ENCODE data around the gene TLCD3B. TPM values are rescaled to one million over a fixed set of nuclear protein-coding genes. Genes with fewer than 3 reads are reported as not detected.

TLCD3B gene
- total and polyA plus RNA-seq, 5 donors from 2014 or later: not detected

DNA sequence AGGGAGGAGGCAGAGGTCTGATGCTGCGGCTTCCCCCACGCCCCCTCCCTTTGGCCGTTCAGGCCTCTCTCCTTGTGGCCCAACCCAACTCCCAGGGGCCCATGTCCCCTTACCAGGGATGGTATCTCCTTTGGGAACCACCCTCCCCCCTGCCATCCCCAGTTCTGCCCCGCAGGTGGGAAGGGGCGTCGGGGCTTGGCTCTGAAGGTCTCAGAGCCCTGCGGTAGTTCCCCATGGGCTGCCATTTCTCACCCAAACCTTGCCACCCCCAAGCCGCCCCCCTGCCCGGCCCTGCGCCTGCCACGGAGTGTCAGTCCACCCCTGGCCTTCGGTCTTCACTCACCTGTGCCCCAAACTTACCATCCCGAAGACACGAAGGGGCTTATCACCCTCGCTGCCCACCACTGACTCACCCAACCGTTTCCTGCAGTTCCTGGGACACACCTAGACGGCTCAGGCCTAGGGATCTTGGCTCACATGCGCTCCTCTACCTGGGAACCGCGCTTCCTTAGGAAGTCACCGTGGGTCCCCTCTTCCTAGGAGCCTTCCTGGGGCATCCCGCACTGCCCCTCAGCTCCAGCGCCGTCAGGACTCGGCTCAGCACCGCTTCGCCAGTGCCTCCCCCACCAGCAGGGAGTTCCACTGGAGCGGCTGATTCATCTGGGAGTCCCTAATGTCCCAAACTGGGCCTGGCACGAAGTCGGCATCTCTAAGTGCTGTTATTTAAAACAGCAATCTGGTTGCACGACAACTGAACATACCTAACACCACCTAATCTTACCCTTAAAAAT, 19.2 kb downstream of the TLCD3B start:
- H3K36me3 Mint-ChIP-seq: no peaks in the 10 kb centered on the region
- no peak overlapping the region for H3K4me3 ChIP-seq (ENCODE audit: low read depth, low read length)
- peaks cover 34% of the 10 kb centered on the region for H3K27me3 Mint-ChIP-seq
- ATAC-seq (ENCODE audit: low read depth in 2 of 2) (no peak), DNase-seq (no peak)
- peaks cover 14% of the 10 kb centered on the region for H3K4me1 ChIP-seq (ENCODE audit: control insufficient read depth, insufficient read depth, low read length, poor library complexity, severe bottlenecking)
- peaks cover 0 to 1% (median 0%) of the 10 kb centered on the region in 7 donors for H3K9me3 Mint-ChIP-seq
- H3K27ac ChIP-seq (ENCODE audit: insufficient read depth, low read length, poor library complexity, severe bottlenecking): no peak overlapping the region
- H3K4me1 Mint-ChIP-seq: peaks cover 0 to 11% (median 4%) of the 10 kb centered on the region in 4 donors
- no peaks in the 10 kb centered on the region for H3K27me3 ChIP-seq (ENCODE audit: control insufficient read depth, insufficient read depth, low read length)
- peak overlapping the region in 3 of 4 donors; percentile 81 to 91 (median 90) for H3K4me3 Mint-ChIP-seq
- peak overlapping the region in 1 of 3 donors; percentile 36 for H3K27ac Mint-ChIP-seq
- H3K36me3 ChIP-seq (ENCODE audit: control insufficient read depth, insufficient read depth, low read length): no peaks in the 10 kb centered on the region
- H3K9me3 ChIP-seq (ENCODE audit: control insufficient read depth in 2 of 2, low read length in 2 of 2): no peaks in the 10 kb centered on the region

DNA sequence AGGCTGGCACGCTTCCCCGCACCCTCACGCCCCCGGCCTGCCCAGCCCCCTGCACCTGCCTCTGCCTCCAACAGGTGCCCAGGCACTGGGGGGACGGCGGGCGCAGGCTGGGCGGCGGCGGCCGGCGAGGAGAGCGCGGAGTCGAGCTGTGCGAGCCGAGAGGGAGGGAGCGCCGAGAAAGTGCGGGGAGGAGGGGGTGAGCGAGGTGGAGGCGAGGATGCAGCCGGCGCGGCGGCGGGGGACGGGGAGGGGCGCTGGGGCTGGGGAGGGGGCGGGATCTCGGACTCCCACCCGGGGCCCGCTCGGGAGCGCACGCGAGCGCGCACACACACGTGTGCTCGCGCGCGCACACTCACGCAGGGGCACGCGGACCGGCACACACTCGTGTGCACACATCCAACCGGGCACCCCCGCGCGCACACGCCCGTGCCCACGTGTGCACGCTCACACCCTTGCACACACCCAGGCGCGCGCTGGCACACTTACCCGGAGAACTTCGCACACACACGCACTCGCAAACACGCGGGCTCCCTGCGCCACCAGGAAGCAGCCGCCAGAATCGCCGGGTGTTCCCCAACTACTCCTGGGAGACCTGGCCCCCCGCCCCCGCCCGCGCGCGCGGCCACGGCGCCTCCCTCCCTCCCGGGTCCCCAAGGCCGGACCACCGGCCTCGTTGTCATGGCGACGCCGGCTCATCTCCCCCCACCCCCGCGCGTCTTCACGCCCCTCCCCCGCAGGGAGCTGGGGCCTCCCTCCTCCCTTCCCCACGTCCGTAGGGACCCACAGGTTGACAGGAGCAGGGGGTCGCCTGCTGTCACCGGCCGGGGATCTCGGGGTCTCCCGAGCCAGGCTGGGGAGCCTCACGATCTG, 20.0 kb downstream of the TLCD3B start, which contains the start of gene DOC2A:
Gene DOC2A (minus strand): TSS at position 184 of the 870 bp plus-strand sequence. CDS start 805 bp downstream, outside the sequence.
- H3K4me1 ChIP-seq (ENCODE audit: control insufficient read depth, insufficient read depth, low read length, poor library complexity, severe bottlenecking): peaks cover 14% of the 10 kb centered on the region
- H3K4me3 ChIP-seq (ENCODE audit: low read depth, low read length): no peak within 1 kb of the TSS
- Mint-ChIP-seq H3K27ac (peak within 1 kb of the TSS in 2 of 3 donors; percentile 20 to 36), H3K4me3 (peak within 1 kb of the TSS; percentile 61 to 91 (median 86)), H3K9me3 (peaks cover 0 to 1% (median 0%) of the 10 kb centered on the region in 7 donors), H3K4me1 (peaks cover 0 to 11% (median 4%) of the 10 kb centered on the region in 4 donors), H3K27me3 (peaks cover 29% of the 10 kb centered on the region), H3K36me3 (no peaks in the 10 kb centered on the region)
- no peak within 1 kb of the TSS for H3K27ac ChIP-seq (ENCODE audit: insufficient read depth, low read length, poor library complexity, severe bottlenecking)
- ATAC-seq (ENCODE audit: low read depth in 2 of 2) (peak; percentile 29 to 35), DNase-seq (peak in 2 of 3 donors; percentile 26 to 30)
- no peaks in the 10 kb centered on the region for H3K9me3 ChIP-seq (ENCODE audit: control insufficient read depth in 2 of 2, low read length in 2 of 2)
- H3K27me3 ChIP-seq (ENCODE audit: control insufficient read depth, insufficient read depth, low read length): no peaks in the 10 kb centered on the region
- no peaks in the 10 kb centered on the region for H3K36me3 ChIP-seq (ENCODE audit: control insufficient read depth, insufficient read depth, low read length)

DNA sequence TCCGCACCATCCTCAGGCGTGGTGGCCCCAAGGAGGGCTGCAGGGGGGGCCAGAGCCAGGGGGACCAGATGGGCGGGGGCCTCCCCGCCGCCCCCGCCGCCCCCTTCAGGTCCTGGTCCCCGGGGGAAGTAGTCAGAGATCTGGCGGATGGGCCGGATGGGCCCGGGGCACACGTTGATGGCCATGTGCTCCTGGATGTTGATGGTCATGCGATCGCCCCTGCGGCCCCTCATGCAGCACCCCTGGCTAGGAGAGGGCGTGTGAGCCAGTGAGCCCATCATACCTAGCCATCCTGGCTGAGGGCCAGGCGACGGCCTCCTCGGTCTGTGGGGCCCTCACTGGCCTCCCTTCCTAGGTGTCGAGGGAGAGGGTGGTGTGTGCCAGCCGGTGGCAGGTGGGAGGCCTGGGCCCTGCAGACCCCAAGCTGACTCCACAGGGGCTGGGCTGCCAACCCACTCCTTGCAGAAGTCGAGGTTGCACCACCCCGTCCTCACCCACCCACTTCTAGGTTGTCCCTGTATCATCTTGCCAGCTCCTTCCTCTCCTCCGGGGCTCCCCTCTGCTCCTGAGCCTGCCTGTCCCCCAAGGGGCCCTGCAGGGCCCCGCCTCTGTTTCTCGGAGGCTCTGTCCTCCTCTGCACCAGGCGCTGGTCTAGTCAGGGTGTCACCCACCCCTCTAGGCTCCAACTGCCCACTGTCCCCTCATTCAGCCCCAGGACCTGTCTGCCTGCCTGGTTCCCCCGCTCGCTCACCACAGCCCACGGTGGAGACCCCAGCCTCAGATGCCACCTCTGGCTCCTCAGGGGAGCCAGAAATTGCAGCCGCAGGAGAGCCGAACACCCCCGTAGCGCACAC, 20.9 kb downstream of the TLCD3B start:
- Mint-ChIP-seq H3K27ac (peak overlapping the region in 1 of 3 donors; percentile 20), H3K36me3 (no peaks in the 10 kb centered on the region), H3K9me3 (peaks cover 0 to 1% (median 0%) of the 10 kb centered on the region in 7 donors), H3K4me1 (peaks cover 0 to 11% (median 4%) of the 10 kb centered on the region in 4 donors), H3K4me3 (peak overlapping the region; percentile 43 to 77 (median 64)), H3K27me3 (peaks cover 24% of the 10 kb centered on the region)
- Histone ChIP-seq H3K27ac (ENCODE audit: insufficient read depth, low read length, poor library complexity, severe bottlenecking) (no peak overlapping the region), H3K9me3 (ENCODE audit: control insufficient read depth in 2 of 2, low read length in 2 of 2) (no peaks in the 10 kb centered on the region), H3K27me3 (ENCODE audit: control insufficient read depth, insufficient read depth, low read length) (no peaks in the 10 kb centered on the region), H3K4me3 (ENCODE audit: low read depth, low read length) (no peak overlapping the region), H3K36me3 (ENCODE audit: control insufficient read depth, insufficient read depth, low read length) (no peaks in the 10 kb centered on the region), H3K4me1 (ENCODE audit: control insufficient read depth, insufficient read depth, low read length, poor library complexity, severe bottlenecking) (peaks cover 14% of the 10 kb centered on the region)
- no peak for DNase-seq
- no peak for ATAC-seq (ENCODE audit: low read depth in 2 of 2)

DNA sequence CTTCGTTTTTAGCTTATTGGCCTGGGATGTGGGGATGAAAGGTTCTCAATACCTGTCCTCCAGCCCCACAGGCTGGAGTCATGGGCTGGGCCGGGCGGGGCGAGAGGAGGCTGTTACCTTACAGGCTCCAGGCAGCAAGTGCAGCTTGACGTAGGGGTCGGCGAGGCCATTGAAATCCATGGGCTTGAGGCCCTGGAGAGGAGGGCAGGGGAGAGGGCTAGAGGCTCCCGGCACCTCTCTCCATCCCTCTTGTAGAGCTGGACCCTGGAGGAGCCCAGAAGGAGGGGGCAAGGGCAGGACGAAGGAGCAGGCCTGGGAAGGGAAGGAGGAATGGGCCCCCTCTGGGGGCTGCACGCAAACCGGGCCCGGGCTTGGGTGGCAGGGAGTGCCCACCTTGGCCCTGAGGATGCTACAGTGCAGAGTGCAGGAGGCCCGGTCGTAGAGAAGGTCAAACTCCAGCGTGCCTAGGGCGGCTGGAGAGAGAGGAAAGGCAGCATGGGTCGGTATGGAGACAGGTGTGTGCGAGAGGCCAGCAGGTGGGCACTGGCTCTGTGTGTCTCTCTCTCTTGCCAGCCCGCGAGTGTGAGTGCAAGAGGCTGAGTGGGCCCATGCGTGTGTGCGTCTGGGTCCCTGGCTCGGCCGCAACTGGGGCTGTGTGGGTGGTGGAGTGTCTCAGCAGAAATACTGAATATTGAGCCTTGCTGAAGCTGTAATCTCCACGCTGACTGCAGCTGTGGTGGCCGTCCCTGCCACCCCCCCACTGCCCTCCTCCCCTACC, 21.8 kb downstream of the TLCD3B start:
- Mint-ChIP-seq H3K4me1 (peaks cover 0 to 12% (median 4%) of the 10 kb centered on the region in 4 donors), H3K36me3 (no peaks in the 10 kb centered on the region), H3K9me3 (no peaks in the 10 kb centered on the region), H3K4me3 (peak overlapping the region in 2 of 4 donors; percentile 29 to 74), H3K27ac (peak overlapping the region in 1 of 3 donors; percentile 86), H3K27me3 (peaks cover 24% of the 10 kb centered on the region)
- peaks cover 14% of the 10 kb centered on the region for H3K4me1 ChIP-seq (ENCODE audit: control insufficient read depth, insufficient read depth, low read length, poor library complexity, severe bottlenecking)
- H3K4me3 ChIP-seq (ENCODE audit: low read depth, low read length): no peak overlapping the region
- no peaks in the 10 kb centered on the region for H3K36me3 ChIP-seq (ENCODE audit: control insufficient read depth, insufficient read depth, low read length)
- DNase-seq: no peak
- no peak overlapping the region for H3K27ac ChIP-seq (ENCODE audit: insufficient read depth, low read length, poor library complexity, severe bottlenecking)
- ATAC-seq (ENCODE audit: low read depth in 2 of 2): no peak
- no peaks in the 10 kb centered on the region for H3K9me3 ChIP-seq (ENCODE audit: control insufficient read depth in 2 of 2, low read length in 2 of 2)
- H3K27me3 ChIP-seq (ENCODE audit: control insufficient read depth, insufficient read depth, low read length): no peaks in the 10 kb centered on the region

DNA sequence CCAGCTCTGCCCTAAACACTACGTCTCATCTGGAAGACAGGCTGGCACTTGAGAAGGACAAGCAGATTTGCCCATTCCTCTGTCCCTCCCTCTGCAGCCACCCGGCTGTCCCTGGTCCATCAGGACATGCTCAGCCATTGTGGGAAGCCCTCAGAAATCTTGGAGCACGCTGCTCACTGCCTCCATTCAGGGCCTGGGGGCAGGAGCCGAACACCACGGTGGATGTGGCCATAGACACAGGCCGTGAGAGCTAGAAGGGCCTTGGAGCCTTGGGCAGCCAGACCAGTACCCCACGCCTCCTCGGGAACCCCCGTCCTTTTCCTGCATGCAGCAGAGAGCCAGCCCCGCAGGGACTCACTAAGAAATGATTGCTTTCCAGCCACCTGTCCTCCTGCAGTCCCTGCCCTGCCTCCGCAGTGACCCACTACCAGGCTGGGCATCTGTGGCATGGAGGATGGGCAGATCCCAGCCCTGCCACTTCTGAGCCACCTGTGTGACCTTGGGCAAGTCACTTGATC, 23.6 kb downstream of the TLCD3B start:
- Mint-ChIP-seq H3K27ac (peak overlapping the region in 1 of 3 donors; percentile 36), H3K4me3 (no peak overlapping the region), H3K4me1 (peaks cover 0 to 18% (median 4%) of the 10 kb centered on the region in 4 donors), H3K36me3 (peaks cover 6% of the 10 kb centered on the region), H3K27me3 (peaks cover 19% of the 10 kb centered on the region), H3K9me3 (no peaks in the 10 kb centered on the region)
- Histone ChIP-seq H3K4me3 (ENCODE audit: low read depth, low read length) (no peak overlapping the region), H3K4me1 (ENCODE audit: control insufficient read depth, insufficient read depth, low read length, poor library complexity, severe bottlenecking) (peaks cover 14% of the 10 kb centered on the region), H3K9me3 (ENCODE audit: control insufficient read depth in 2 of 2, low read length in 2 of 2) (no peaks in the 10 kb centered on the region), H3K36me3 (ENCODE audit: control insufficient read depth, insufficient read depth, low read length) (peaks cover 3% of the 10 kb centered on the region), H3K27ac (ENCODE audit: insufficient read depth, low read length, poor library complexity, severe bottlenecking) (no peak overlapping the region), H3K27me3 (ENCODE audit: control insufficient read depth, insufficient read depth, low read length) (no peaks in the 10 kb centered on the region)
- DNase-seq (no peak), ATAC-seq (ENCODE audit: low read depth in 2 of 2) (no peak)

DNA sequence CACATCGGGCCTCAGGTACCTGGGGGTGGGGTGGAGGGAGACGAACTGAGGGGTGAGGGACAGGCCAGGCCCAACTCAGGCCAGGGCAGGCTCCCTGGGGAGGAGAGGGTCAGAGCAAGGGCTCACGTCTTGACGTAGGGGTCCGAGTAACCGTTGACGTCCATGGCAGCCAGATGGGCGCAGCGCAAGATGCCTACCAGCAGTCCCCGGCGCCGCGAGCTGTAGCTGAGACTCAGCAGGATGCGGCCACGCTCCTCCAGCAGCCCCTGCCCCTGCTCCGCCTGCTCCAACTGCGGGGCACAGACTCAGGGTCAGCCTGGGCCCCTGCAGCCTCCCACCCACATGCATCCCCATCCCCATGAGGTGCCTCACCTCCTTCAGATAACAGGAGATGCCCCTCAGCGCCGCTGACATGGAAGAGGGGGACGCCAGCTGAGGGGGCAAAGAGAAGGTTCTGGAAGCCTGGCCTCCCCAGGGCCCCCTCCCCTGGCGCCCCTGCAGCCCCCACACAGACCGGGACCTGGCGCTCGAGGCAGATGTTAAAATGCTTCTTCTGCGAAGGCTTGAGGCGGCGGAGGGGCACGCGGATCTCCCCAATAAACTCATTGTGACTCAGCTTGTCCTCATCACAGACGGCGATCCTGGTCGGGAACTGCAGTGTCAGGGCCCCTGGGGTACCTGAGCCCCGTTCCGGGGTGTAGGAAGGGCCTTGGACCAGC, 24.3 kb downstream of the TLCD3B start:
- no peaks in the 10 kb centered on the region for H3K9me3 ChIP-seq (ENCODE audit: control insufficient read depth in 2 of 2, low read length in 2 of 2)
- no peak overlapping the region for H3K27ac Mint-ChIP-seq
- DNase-seq: no peak

More for the DNA sequence above, 24.3 kb downstream of the TLCD3B start:
- Mint-ChIP-seq H3K9me3 (no peaks in the 10 kb centered on the region), H3K27me3 (peaks cover 12% of the 10 kb centered on the region), H3K4me1 (peaks cover 0 to 17% (median 6%) of the 10 kb centered on the region in 4 donors), H3K36me3 (peaks cover 12% of the 10 kb centered on the region), H3K4me3 (peak overlapping the region in 1 of 4 donors; percentile 47)
- ATAC-seq (ENCODE audit: low read depth in 2 of 2): no peak
- Histone ChIP-seq H3K4me3 (ENCODE audit: low read depth, low read length) (no peak overlapping the region), H3K4me1 (ENCODE audit: control insufficient read depth, insufficient read depth, low read length, poor library complexity, severe bottlenecking) (peaks cover 14% of the 10 kb centered on the region), H3K27me3 (ENCODE audit: control insufficient read depth, insufficient read depth, low read length) (no peaks in the 10 kb centered on the region), H3K36me3 (ENCODE audit: control insufficient read depth, insufficient read depth, low read length) (peaks cover 5% of the 10 kb centered on the region), H3K27ac (ENCODE audit: insufficient read depth, low read length, poor library complexity, severe bottlenecking) (no peak overlapping the region)
